Measurements from ENCODE around the gene WDR26.
"Not testable (repeated sequence)": the region's sequence is repeated elsewhere in the genome, so short reads cannot be mapped to it uniquely, and the experiment has no call there.

WDR26 gene

DNA sequence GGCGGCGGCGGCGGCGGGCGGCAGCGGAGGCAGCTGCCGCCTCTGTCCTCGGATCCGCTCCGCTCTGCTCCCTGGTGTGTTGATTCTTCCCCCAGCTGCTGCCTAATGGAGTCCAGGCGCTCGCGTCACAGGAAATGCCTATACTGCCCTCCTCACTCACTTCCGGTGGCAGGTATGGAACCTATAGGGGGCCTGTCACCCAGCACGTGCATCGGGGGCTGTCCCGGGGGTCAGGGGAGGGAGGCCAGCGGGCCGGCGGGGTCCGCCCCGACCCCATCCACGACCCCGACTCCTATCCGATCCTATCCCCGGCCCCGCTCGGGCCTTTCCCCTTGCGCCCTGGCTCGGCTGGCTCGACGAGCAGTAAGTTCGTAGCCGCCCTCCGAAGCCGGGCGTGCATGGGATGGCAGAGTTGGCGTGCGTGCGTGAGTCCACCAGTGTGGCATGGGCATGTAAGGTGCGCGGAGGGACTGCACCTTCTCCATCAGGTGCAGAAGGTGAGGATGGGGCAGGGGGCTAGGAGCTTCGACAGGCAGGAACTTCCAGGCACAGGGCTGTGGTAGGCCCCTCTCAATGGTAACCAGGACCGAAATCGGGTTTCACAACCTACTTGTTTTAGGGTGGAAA, at the start of gene WDR26:
TSS of gene WDR26 (minus strand) at position 107 of the 627 bp plus-strand sequence.
- DNase-seq = peak; percentile 85

DNA sequence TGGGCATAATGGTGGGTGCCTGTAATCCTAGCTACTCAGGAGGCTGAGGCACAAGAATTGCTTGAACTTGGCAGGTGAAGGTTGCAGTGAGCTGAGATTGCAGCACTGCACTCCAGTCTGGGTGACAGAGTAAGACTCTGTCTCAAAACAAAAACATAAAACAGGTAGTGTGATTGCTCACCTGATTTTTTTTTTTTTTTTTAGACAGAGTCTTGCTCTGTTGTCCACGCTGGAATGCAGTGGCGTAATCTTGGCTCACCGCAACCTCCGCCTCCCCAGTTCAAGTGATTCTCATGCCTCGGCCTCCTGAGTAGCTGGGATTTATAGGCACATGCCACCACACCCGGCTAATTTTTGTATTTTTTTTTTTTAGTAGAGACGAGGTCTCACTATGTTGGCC, 48.6 kb upstream of the WDR26 start:
- not testable (repeated sequence) for DNase-seq

DNA sequence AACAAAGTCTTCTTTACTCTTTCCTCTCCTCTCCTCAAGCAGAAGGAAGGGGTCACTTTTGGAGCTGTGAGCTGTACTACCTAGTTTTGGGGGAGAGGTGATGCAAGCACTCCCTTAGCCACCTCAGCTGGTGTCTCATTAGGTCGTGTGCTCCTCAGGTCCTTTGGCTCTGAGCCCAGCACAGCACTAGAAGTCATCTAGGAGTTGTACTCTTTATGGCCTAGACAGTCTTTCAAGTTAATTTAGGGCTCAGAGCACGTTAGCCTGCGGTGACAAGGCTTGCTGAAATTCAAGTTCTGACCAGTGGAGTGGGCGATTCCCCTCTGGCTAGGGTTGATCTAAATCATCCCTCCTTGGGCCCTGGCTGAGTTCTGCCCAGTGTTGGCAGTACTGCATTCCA, 48.0 kb upstream of the WDR26 start:
- no peak for DNase-seq

DNA sequence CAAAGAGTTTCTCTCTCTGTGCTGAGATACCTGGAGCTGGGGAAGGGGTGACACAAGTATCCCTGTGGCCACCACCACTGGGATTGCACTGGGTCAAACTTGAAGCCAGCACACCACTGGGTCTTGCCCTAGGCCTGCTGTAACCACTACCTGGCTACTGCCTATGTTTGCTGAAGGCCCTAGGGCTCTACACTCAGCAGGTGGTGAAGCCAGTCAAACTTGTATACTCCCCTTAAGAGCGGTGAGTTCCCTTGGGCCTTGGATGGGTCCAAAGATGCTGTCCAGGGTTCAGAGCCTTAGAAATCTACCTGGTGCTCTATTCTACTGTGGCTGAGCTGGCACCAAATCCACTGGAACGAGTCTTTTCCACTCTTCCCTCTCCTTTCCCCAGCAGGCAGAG, 47.0 kb upstream of the WDR26 start:
- DNase-seq = no peak

DNA sequence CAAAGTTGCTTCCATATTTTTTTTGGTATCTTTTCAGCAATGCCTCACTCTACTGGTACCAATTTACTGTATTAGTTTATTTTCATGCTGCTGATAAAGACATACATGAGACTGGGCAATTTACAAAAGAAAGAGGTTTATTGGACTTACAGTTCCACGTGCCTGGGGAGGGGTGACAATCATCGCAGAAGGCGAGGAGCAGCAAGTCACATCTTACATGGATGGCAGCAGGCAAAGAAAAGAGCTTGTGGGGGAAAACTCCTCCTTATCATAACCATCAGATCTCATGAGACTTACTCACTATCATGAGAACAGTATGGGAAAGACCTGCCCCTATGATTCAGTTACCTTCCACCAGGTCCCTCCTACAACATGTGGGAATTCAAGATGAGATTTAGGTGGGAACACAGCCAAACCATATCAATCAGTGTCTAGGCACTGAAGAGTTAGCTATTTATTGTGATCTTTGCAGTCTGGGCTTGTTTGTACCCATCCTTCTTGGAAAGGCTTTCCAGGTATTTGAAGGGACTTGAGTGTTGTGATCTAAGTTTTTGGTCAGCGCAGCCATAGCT, 46.4 kb upstream of the WDR26 start:
- not testable (repeated sequence) for DNase-seq

DNA sequence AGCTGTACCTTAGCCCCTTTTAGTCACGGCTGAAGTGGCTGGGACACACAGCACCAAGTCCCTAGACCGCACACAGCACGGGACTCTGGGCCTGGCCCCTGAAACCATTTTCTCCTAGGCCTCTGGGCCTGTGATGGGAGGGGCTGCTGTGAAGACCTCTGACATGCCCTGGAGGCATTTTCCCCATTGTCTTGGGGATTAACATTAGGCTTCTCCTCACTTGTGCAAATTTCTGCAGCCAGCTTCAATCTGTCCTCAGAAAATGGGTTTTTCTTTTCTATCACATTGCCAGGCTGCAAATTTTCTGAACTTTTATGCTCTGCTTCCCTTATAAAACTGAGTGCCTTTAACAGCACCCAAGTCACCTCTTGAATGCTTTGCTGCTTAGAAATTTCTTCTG, 45.6 kb upstream of the WDR26 start:
- DNase-seq = not testable (repeated sequence)

DNA sequence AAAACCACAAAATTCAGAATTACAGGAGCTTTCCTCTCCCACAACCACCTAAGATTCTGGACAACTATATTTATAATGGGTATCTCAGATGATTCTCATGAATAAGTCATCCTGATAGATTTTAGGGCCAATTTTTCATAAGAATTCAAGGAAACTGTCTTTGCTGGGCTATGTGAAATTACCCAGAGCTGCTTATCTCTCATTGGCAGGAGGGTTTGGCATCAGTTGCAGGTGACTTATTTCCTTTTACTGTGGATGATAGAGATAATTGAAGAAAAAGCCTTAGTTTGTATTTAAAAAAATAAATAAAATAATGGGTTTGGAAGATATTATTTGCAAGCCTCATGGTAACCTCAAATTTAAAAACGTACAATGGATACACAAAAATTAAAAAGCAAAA, 38.2 kb upstream of the WDR26 start:
- no peak for DNase-seq

DNA sequence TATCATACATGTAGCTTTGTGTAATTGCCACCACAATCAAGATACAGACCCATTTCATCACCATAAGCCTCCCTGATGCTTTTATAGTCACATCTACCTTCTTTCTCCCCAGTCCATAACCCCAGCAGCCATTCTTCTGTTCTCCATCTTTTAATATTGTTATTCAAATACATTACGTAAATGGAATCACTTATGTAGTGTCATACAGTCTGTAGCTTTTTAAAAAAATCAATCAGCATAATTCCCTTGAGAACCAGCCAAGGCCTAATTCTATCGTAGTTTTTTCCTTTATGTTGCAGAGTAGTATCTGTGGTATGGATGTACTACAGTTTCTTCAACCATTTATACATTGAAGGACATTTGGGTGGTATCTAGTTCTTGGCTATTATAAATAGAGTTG, 31.6 kb upstream of the WDR26 start:
- DNase-seq = no peak

DNA sequence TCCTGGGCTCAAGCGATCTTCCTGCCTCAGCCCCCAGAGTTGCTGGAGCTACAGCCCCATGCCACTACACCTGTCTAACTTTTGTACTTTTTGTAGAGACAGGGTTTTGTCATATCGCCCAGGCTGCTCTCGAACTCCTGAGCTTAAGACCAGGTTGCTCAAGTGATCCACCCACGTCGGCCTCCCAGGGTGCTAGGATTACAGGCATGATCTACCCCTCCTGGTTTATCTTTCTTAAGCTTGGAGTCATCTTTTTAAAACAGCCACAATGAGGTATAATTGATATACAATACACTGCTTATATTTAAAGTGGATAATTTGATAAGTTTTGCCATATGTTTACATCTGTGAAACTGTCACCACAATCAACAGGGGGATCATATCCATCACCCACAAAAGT, 25.4 kb upstream of the WDR26 start:
- DNase-seq = no peak

DNA sequence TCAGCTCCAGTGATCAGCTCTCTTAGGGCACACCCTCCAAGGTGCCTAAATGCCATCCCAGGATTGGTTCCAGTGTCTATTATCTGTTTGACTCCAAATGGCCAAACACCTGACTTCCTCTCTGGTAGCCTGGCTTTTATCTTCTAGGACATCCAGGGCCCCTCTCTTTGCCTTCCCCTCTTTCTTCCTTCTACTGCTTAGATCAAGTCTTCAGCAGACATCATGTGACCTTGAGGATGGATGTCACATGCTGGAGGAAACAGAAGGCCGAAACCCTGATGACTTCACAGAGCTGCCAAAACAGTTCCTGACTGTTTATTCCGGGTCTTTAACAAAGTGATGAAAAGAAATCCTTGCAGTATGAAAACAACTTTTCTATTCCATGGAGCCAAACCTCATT, 24.4 kb upstream of the WDR26 start:
- peak; percentile 52 for DNase-seq

DNA sequence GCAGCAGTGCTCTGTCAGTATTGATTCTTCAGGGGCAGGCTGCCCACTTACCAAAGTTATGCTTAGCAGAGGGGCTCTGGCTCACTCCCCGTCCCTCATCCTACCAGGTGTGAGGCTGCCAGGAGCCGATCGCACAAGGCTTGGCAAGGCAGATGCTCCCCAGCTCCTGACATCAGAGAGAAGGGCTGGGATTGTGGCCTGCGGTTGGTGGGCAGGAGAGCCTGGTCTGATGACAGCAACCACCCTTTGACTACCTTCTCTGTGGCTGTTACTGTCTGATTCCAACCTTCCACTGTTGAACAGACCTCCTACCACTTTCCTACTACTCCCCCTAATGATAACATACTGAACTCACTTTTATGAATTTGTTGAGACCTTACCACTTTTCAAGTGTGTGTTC, 23.7 kb upstream of the WDR26 start:
- no peak for DNase-seq

DNA sequence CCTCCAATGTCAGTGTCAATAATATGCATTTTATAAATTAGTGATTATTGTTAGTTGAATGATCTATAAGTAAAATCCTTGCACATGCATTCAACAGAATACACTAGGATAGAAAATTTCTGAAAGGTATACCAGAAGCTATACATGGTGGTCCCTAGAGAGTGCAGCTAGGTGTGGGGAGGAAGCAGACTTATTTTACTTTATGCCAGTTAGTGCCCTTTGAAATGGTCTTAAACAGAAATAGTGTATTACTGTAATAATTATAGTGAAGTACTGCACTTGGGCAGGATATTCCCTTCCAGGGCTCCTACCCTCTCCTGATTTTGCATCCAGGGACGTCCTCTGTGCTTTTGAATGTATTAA, 23.2 kb upstream of the WDR26 start:
- no peak for DNase-seq

DNA sequence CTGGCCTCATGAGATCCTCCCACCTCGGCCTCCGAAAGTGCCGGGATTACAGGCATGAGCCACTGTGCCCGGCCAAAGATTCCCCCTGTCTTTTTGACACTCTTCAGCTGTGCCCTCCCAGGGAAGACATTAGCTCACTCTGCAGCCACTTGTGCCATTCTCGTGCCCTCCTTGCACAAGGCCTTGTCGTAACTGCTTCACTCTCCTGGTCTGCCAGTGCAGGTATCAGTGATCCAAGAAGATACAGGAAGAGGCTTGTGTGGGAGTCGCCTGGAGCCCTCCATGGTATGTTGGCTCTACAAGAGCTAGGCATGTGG, 22.0 kb upstream of the WDR26 start:
- no peak for DNase-seq

DNA sequence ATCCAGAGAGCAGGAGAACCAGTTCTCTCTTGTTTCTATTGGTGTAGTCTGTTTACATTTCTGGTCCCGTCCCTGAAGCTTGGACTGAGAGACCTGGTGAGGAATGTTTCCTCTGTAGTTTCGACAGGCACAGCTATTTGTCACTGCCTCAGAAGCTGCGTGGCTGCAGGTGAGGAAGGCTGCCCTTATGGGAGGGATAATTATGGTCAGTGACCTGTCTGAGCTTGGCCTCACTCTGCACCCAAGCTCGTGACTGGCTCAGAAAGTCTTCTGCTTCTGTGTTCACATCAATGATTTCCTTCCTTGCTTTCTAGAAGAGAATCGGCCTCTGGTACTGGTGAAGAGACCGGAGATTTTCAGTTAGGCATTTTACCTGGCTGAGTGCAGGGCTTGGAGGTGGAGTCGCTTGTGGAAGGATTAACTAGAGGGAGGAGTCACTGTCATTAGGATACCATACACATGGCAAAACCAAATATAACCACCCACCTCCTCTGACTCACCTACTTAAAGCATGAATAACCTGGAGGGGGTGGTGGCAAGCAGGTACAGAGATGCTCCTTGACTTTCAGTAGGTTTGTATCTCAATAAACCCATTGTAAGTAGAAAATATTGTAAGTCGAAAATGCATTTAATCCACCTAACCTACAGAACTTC, 19.9 kb upstream of the WDR26 start:
- DNase-seq = no peak

DNA sequence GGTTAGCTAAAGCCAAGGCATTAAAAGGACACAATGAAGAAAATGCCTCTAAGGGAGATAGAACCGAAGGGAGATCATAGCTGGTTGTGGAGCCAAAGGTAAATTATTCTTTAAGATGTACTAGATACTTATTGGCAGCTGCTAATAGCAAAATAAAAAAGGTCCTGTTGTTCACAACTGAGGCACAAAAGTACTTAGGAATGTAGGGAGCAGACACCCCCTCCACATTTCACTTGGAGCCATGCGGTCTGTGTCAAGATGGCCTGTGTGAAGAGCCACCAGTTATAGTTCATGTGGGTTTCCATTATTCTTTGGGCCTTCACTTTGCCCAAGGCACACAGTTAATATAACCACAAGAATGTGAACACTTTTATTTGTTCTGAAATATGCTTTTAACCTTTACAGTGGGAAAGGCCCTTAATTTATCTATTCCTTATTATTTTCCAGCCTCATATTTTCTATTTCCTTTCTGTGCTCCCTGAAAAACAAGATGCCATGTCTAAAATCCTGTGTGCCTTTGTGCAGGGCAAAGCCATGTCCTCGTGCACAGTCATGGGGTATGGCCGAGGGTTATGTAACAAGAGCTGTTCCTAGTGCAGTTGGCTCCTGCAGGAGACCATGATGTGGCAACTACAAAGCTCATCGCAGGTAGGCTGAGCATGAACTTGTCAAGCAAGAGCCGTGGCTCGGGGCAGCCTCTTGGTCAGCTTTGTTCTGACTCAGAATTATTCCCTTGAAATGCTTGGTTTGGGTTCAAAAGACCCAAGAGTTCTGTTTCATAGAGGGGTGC, 16.2 kb upstream of the WDR26 start:
- no peak for DNase-seq

DNA sequence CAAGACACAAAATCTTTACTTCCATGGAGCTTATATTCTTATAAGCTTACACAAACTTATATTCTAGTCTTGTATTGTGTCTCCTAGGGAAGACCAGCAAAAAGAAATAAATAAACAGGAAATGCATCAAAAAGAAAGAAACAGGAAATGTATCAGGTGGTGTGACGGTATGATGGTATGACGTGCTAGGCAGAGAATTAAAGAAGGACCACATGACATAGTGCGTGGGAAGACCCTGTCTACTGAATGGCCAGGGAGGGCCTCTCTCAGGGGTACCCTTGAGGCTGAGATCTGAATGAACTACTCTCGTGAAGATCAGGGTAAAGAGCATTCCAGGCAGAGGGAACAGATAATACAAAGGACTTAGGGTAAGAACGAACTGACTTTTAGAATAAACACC, 15.6 kb upstream of the WDR26 start:
- no peak for DNase-seq

DNA sequence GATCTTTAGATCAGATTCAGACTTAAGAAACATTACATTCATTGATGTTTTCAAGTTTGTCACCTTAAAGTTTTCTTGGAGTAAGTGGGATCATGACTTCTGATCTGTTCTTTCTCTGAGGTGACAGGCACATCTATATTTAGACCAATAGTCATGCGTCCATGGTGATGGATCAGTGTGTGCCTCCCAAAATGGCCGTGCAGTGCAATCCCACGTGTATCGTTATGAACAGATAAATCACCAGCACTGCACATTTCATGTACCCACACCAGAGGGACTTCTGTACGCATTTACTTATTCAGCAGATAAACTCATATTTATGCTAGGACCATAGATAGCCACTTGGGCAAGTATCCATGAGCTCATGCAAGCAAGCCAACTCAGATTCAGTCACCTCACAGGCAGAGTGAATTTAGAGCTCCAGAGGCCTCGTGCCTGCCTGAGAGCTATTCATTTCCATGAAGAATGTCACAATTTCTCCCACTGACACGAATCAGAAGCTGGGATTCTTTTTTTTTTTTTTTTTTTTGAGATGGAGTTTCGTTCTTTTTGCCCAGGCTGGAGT, 13.9 kb upstream of the WDR26 start:
- DNase-seq = no peak

DNA sequence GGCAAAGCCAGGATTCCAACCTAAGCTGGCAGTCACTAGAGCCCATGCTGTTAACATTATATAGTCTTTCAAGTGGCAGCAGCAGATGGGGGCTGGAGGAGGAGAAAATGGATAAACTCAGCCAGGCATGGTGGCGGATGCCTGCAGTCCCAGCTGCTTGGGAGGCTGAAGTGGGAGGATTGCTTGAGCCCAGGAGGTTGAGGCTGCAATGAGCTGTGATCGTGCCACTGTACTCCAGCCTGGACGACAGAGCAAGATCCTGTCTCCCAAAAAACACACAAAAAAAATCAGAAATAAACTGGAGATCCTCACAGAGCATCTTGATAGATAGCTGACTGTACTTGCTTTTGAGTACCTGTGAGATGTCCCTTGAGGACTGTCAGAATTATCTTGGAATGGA, 13.4 kb upstream of the WDR26 start:
- no peak for DNase-seq

DNA sequence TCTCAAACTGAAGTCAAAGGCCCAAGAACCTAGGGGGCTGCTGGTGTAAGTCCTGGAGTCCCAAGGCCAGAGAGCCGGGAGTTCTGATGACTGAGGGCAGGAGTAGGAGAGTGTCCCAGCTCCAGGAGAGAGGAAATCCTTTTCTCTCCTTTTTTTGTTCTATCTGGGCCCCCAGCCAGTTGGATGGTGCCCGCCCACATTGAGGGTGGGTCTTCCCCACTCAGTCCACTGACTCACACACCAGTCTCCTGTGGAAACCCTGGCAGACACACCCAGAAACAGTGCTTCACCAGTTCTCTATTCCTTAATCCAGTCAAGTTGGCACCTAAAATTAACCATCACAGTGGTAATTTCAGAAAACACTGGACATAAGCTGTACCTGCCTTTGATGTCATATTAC, 12.7 kb upstream of the WDR26 start:
- peak; percentile 44 for DNase-seq

DNA sequence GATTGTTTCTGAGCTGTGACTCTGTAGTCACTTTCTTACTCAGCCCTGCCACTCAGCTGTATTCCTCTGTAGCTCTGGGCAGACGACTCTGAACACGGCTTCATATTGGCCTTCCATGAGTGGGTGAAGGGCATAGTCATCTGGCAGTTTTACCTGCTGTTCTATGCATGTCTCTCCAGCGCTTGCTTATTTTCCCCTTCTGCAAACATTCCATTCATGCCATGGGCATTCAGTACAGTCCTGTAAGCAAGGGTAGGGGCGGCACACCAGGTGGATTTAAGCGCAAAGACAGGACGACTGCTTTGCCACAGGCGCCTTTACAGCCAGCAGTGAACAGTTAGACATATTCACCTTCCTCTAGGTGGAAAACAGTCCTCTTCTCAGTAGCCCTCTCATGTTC, 4.4 kb upstream of the WDR26 start:
- no peak for DNase-seq

DNA sequence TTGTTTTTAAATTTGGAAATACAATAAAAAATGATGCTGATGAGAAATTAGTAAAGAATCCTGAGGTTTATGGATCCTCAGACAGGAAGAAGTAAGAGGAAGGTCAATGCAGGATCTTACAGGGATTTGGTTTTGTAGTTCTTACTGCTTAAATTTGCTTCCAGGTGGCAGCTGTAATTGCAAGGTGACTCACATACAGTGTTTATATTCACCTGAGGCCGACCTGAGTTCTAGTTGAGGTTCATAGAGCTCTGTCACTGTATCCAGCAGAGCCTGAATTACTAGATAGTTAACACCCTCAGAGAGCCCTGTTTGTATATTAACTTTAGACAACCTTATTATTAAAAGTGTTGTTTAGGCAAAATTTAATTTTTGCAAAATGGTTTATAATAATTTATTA, 1.4 kb upstream of the WDR26 start:
- no peak for DNase-seq

DNA sequence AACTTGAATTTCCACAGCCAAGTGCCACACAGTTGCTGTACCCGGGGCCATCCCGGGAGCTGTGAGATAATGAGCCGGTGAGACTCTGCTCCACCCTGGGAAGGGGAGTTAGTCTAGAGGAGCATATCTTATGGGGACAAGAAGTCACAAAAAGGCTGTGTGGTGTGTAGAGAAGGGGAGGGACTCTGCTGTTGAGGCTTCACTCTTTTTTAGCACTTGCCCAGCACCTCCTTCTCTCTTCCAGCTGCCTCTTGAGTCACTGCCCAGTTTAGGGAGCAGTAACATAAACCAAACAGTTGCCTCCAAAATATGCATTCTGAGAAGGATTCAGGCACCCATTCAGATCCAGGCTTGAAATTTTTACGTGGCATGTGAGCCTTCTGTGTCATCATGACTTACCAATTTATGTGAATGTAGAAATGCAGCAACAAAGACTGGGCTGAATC, 744 bp upstream of the WDR26 start:
- DNase-seq = peak; percentile 36
